ENCODE measurements around the gene REPIN1.

REPIN1 gene

GRCh38 chr7:150360363-150361058, 8.1 kb upstream of the REPIN1 start:
- no peak for DNase-seq (ENCODE audit: low spot score)

- DNase-seq (ENCODE audit: low spot score), result no peak
Observed at GRCh38 chr7:150361402-150361801, 7.2 kb upstream of the REPIN1 start.

- no peak for DNase-seq (ENCODE audit: low spot score)
Observed at GRCh38 chr7:150361807-150362621, 6.6 kb upstream of the REPIN1 start.

- no peak for DNase-seq (ENCODE audit: low spot score)
Observed at GRCh38 chr7:150363370-150363769, 5.3 kb upstream of the REPIN1 start.

- no peak for DNase-seq (ENCODE audit: low spot score)
Observed at GRCh38 chr7:150363872-150364271, 4.8 kb upstream of the REPIN1 start.

GRCh38 chr7:150365194-150365593, 3.4 kb upstream of the REPIN1 start:
- no peak for DNase-seq (ENCODE audit: low spot score)

- DNase-seq (ENCODE audit: low spot score), result no peak
Observed at GRCh38 chr7:150365673-150366398, 2.8 kb upstream of the REPIN1 start.

- DNase-seq (ENCODE audit: low spot score), result no peak
Observed at GRCh38 chr7:150367677-150368095, 936 bp upstream of the REPIN1 start.

GRCh38 chr7:150368884-150369747, 494 bp downstream of the REPIN1 start:
- peak; percentile 52 for DNase-seq (ENCODE audit: low spot score)

GRCh38 chr7:150369748-150370501, 1.3 kb downstream of the REPIN1 start:
- DNase-seq (ENCODE audit: low spot score), result no peak

GRCh38 chr7:150370612-150371071, 2.0 kb downstream of the REPIN1 start:
- no peak for DNase-seq (ENCODE audit: low spot score)

- DNase-seq (ENCODE audit: low spot score), result no peak
Observed at GRCh38 chr7:150371131-150371995, 2.7 kb downstream of the REPIN1 start.

GRCh38 chr7:150371996-150372270, 3.3 kb downstream of the REPIN1 start:
- no peak for DNase-seq (ENCODE audit: low spot score)

- no peak for DNase-seq (ENCODE audit: low spot score)
Observed at GRCh38 chr7:150372271-150373048, 3.8 kb downstream of the REPIN1 start.

- DNase-seq (ENCODE audit: low spot score), result no peak
Observed at GRCh38 chr7:150373049-150373801, 4.6 kb downstream of the REPIN1 start.

- no peak for DNase-seq (ENCODE audit: low spot score)
Observed at GRCh38 chr7:150374026-150374425, 5.4 kb downstream of the REPIN1 start.

- no peak for DNase-seq (ENCODE audit: low spot score)
Observed at GRCh38 chr7:150374472-150374871, 5.8 kb downstream of the REPIN1 start.

- peak; percentile 49 for DNase-seq (ENCODE audit: low spot score)
Observed at GRCh38 chr7:150375662-150376521, 7.3 kb downstream of the REPIN1 start.
